ENCODE data around the gene TPCN2. TPM values are rescaled to one million over a fixed set of nuclear protein-coding genes. Genes with fewer than 3 reads are reported as not detected.
A peak's percentile ranks its signal among the peaks of the same experiment; 100 is the strongest.
"Not testable (repeated sequence)": the region's sequence is repeated elsewhere in the genome, so short reads cannot be mapped to it uniquely, and the experiment has no call there.

The TPCN2 gene
- total RNA-seq, 1 donor from 2014 or later = 7.9 TPM

GRCh38 chr11:69065147-69065710 is 16.5 kb downstream of the TPCN2 start:
- intact Hi-C loops (cut with micrococcal nuclease) = no loop called here
- no peak for ATAC-seq
- no peak for DNase-seq

- intact Hi-C loops (cut with micrococcal nuclease) = no loop called here
- DNase-seq (no peak), ATAC-seq (peak; percentile 44)
These were observed 17.7 kb downstream of the TPCN2 start for GRCh38 chr11:69066122-69067112.

GRCh38 chr11:69067200-69067599 is 18.5 kb downstream of the TPCN2 start:
- no peak for DNase-seq
- no peak for ATAC-seq
- intact Hi-C loops (cut with micrococcal nuclease) = no loop called here

DNA sequence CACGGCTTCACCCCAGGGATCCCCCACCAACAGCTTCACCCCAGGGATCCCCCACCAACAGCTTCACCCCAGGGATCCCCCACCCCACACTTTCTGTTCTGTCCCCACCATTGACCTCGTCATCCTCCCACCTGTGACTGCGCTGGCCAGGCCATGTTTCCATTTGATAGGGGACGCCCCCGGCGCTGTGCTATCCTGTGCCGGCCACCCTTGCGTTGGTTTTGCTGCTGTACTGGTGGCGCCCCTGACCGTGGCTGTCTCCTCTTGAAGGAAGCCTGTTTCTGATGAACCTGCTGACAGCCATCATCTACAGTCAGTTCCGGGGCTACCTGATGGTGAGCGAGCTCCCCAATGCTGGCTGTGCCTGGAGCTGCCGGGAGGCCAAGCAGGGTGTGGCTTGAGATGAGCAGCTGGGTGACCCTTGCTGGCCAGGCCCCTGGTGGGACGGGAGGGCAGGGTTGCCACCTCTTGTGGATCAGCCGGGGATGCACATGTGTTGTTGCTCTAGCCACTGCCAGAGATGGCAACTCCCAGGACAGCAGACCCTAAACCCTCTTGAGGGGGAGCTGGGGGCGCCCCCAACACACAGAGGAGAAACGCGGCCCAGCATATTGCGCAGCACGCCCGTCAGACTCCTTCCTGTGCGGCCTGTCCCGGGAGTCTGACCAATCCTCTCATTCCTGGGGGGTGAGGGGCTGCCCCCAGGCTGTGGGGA is 22.5 kb downstream of the TPCN2 start:
- DNase-seq = no peak
- intact Hi-C loops (cut with micrococcal nuclease) = no loop called here

GRCh38 chr11:69071956-69072355 is 23.2 kb downstream of the TPCN2 start:
- ATAC-seq (no peak), DNase-seq (no peak)
- intact Hi-C loops (cut with micrococcal nuclease) = no loop called here

More for the DNA sequence above, 22.5 kb downstream of the TPCN2 start:
- ATAC-seq = no peak

- intact Hi-C loops (cut with micrococcal nuclease) = no loop called here
- ATAC-seq = peak; percentile 67
- no peak for DNase-seq
These were observed 24.7 kb downstream of the TPCN2 start for GRCh38 chr11:69073469-69073868.

- no peak for ATAC-seq
- DNase-seq = no peak
- intact Hi-C loops (cut with micrococcal nuclease) = no loop called here
These were observed 25.8 kb downstream of the TPCN2 start for GRCh38 chr11:69074375-69075140.

DNA sequence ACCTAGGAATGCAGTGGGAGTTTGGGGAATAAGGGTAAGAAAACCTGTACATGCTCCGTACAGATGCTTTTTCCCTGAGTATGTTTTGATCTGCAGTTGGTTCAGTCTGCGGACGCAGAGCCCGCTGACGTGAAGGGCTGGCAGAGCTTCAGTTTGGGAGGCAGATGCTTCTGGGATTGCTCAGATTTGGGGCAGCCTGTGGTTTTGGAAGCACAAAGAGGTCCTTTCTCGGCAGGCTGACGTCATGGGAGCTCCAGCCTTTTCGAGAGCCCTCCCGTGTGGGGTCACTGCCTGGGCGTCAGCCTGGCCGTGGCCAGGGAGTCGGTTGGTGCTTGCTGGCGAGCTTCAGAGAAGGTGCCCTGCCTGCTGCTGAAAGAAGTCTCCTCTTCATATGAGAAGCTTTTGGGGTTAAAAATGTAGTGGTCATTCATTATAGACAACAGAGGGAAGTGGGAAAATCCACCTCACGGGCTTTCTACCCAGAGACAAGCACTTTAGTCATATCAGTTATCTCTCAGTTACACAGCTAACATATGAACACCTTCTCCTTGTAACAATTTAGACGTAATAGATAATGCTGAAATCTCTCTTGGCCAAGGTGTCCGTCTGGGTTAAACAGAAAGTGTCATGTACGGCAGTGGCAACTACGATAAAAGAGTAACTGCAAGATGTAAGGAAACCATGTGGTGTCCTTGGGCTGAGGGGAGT is 26.8 kb downstream of the TPCN2 start:
- ATAC-seq = peak; percentile 88
- DNase-seq = peak; percentile 86
- intact Hi-C loops (cut with micrococcal nuclease) = no loop called here

- ATAC-seq (no peak), DNase-seq (no peak)
- intact Hi-C loops (cut with micrococcal nuclease) = no loop called here
These were observed 27.5 kb downstream of the TPCN2 start for GRCh38 chr11:69076129-69076791.

DNA sequence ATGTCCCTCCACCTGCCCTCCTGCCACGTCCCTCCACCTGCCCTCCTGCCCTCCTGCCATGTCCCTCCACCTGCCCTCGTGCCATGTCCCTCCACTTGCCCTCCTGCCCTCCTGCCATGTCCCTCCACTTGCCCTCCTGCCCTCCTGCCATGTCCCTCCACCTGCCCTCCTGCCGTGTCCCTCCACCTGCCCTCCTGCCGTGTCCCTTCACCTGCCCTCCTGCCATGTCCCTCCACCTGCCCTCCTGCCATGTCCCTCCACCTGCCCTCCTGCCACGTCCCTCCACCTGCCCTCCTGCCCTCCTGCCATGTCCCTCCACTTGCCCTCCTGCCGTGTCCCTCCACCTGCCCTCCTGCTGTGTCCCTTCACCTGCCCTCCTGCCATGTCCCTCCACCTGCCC is 28.2 kb downstream of the TPCN2 start:
- intact Hi-C loops (cut with micrococcal nuclease); ATAC-seq: not testable (repeated sequence)

GRCh38 chr11:69078508-69078907 is 29.8 kb downstream of the TPCN2 start:
- DNase-seq = no peak
- no peak for ATAC-seq
- intact Hi-C loops (cut with micrococcal nuclease) = no loop called here

More for the DNA sequence above, 28.2 kb downstream of the TPCN2 start:
- not testable (repeated sequence) for DNase-seq

GRCh38 chr11:69078930-69079605 is 30.3 kb downstream of the TPCN2 start:
- ATAC-seq (no peak), DNase-seq (no peak)
- intact Hi-C loops (cut with micrococcal nuclease) = no loop called here

GRCh38 chr11:69079661-69080256 is 31.0 kb downstream of the TPCN2 start:
- no peak for DNase-seq
- intact Hi-C loops (cut with micrococcal nuclease) = no loop called here
- ATAC-seq = no peak

GRCh38 chr11:69080257-69080995 is 31.7 kb downstream of the TPCN2 start:
- DNase-seq (no peak), ATAC-seq (peak; percentile 22)
- intact Hi-C loops (cut with micrococcal nuclease) = no loop called here

DNA sequence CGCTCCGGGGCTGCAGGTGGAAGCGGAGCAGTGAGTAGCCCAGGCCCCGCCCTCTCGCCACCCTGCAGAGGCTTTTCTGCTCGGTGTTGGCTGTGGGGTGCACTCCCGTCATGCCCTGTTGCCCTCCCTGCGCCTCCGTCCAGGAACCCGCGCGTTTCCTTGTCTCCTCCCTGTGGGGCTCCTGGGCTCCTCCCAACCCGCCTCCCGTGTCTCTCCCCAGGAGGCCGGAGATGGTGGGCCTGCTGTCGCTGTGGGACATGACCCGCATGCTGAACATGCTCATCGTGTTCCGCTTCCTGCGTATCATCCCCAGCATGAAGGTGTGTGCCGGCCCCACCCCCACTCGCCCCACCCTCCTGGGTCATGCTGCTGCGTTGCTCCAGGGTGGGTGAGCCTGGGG is 32.4 kb downstream of the TPCN2 start:
- no peak for ATAC-seq
- no peak for DNase-seq
- intact Hi-C loops (cut with micrococcal nuclease) = no loop called here

GRCh38 chr11:69083531-69084247 is 35.0 kb downstream of the TPCN2 start:
- intact Hi-C loops (cut with micrococcal nuclease) = no loop called here
- no peak for DNase-seq

More at GRCh38 chr11:69083531-69084247, 35.0 kb downstream of the TPCN2 start:
- no peak for ATAC-seq
